Measurements from ENCODE around the gene ALDH4A1. TPM values are rescaled to one million over a fixed set of nuclear protein-coding genes. Genes with fewer than 3 reads are reported as not detected.

ALDH4A1 gene
- total and polyA plus RNA-seq, 4 experiments from 2014 or later, result 1.1 to 1.6 (median 1.5) TPM

GRCh38 chr1:18934205-18935000, 32.0 kb upstream of the ALDH4A1 start:
- Histone ChIP-seq H3K27me3 (ENCODE audit: insufficient read depth, low read length) (no peaks in the 10 kb centered on the region), H3K9me3 (ENCODE audit: control insufficient read depth in 1 of 2, low read length in 2 of 2) (no peaks in the 10 kb centered on the region), H3K36me3 (ENCODE audit: insufficient read depth, low read length) (no peaks in the 10 kb centered on the region), H3K4me1 (ENCODE audit: insufficient read depth, low read length) (peaks cover 99% of the 10 kb centered on the region), H3K4me3 (ENCODE audit: low read length in 2 of 2) (no peak overlapping the region), H3K27ac (ENCODE audit: low read depth, low read length) (peak overlapping the region; percentile 26)
- intact Hi-C loops (cut with micrococcal nuclease), result no loop called here
- H3K4me1 Mint-ChIP-seq, result peaks cover 56 to 95% (median 81%) of the 10 kb centered on the region in 4 donors
- no peaks in the 10 kb centered on the region for H3K27me3 Mint-ChIP-seq
- H3K36me3 Mint-ChIP-seq, result peaks cover 0 to 13% of the 10 kb centered on the region in 2 donors
- DNase-seq, result peak in 1 of 5 donors; percentile 42
- peak overlapping the region in 3 of 8 donors; percentile 20 to 54 (median 43) for H3K4me3 Mint-ChIP-seq
- H3K27ac Mint-ChIP-seq, result peak overlapping the region; percentile 31 to 96 (median 76)
- ChIA-PET CTCF (ENCODE audit: partially characterized antibody) (interaction anchor here (0.9 to 1.3 kb wide), 2 partner anchors 11 to 27 kb away, joined by 3 to 4 read pairs; no protein-coding TSS in a partner anchor), POLR2A (ENCODE audit: partially characterized antibody) (interaction anchor here (0.7 to 2.9 kb wide), 5 partner anchors 7 to 21 kb away, joined by 3 to 16 read pairs (median 12); partner anchors contain the start of gene IFFO2)
- no peaks in the 10 kb centered on the region for H3K9me3 Mint-ChIP-seq

- no peaks in the 10 kb centered on the region for H3K27me3 Mint-ChIP-seq
- H3K4me1 Mint-ChIP-seq, result peaks cover 62 to 100% (median 85%) of the 10 kb centered on the region in 4 donors
- Histone ChIP-seq H3K36me3 (ENCODE audit: insufficient read depth, low read length) (no peaks in the 10 kb centered on the region), H3K27ac (ENCODE audit: low read depth, low read length) (no peak overlapping the region), H3K4me1 (ENCODE audit: insufficient read depth, low read length) (peaks cover 99% of the 10 kb centered on the region), H3K27me3 (ENCODE audit: insufficient read depth, low read length) (no peaks in the 10 kb centered on the region), H3K4me3 (ENCODE audit: low read length in 2 of 2) (no peak overlapping the region), H3K9me3 (ENCODE audit: control insufficient read depth in 1 of 2, low read length in 2 of 2) (no peaks in the 10 kb centered on the region)
- POLR2A ChIA-PET (ENCODE audit: partially characterized antibody), result interaction anchor here (10.1 kb wide), 1 partner anchor 17 kb away, joined by 599 read pairs; the partner anchor contains the start of gene IFFO2
- intact Hi-C loops (cut with micrococcal nuclease), result no loop called here
- H3K4me3 Mint-ChIP-seq, result peak overlapping the region in 2 of 8 donors; percentile 5 to 70
- H3K27ac Mint-ChIP-seq, result peak overlapping the region in 6 of 7 donors; percentile 57 to 91 (median 83)
- CTCF ChIA-PET (ENCODE audit: partially characterized antibody), result interaction anchor here (1.0 kb wide), 1 partner anchor 17 kb away, joined by 4 read pairs; no protein-coding TSS in a partner anchor
- H3K36me3 Mint-ChIP-seq, result peaks cover 0 to 13% of the 10 kb centered on the region in 2 donors
- H3K9me3 Mint-ChIP-seq, result no peaks in the 10 kb centered on the region
- DNase-seq, result no peak
Observed at GRCh38 chr1:18932879-18933278, 30.5 kb upstream of the ALDH4A1 start.

GRCh38 chr1:18932387-18932786, 30.0 kb upstream of the ALDH4A1 start:
- no peaks in the 10 kb centered on the region for H3K27me3 Mint-ChIP-seq
- ChIA-PET CTCF (ENCODE audit: partially characterized antibody) (interaction anchor here (1.0 kb wide), 1 partner anchor 18 kb away, joined by 4 read pairs; no protein-coding TSS in a partner anchor), POLR2A (ENCODE audit: partially characterized antibody) (interaction anchor here (0.6 to 10.1 kb wide), 2 partner anchors 17 to 471 kb away, joined by 4 to 599 read pairs; partner anchors contain the start of gene IFFO2)
- peaks cover 0 to 13% of the 10 kb centered on the region in 2 donors for H3K36me3 Mint-ChIP-seq
- no peaks in the 10 kb centered on the region for H3K36me3 ChIP-seq (ENCODE audit: insufficient read depth, low read length)
- H3K4me3 Mint-ChIP-seq, result peak overlapping the region in 4 of 8 donors; percentile 5 to 70 (median 38)
- no peak for DNase-seq
- no peak overlapping the region for H3K4me3 ChIP-seq (ENCODE audit: low read length in 2 of 2)
- no peaks in the 10 kb centered on the region for H3K9me3 ChIP-seq (ENCODE audit: control insufficient read depth in 1 of 2, low read length in 2 of 2)
- H3K9me3 Mint-ChIP-seq, result no peaks in the 10 kb centered on the region
- H3K4me1 Mint-ChIP-seq, result peaks cover 66 to 100% (median 87%) of the 10 kb centered on the region in 4 donors
- peak overlapping the region; percentile 57 to 91 (median 80) for H3K27ac Mint-ChIP-seq
- intact Hi-C loops (cut with micrococcal nuclease), result no loop called here
- peaks cover 100% of the 10 kb centered on the region for H3K4me1 ChIP-seq (ENCODE audit: insufficient read depth, low read length)
- H3K27ac ChIP-seq (ENCODE audit: low read depth, low read length), result no peak overlapping the region
- no peaks in the 10 kb centered on the region for H3K27me3 ChIP-seq (ENCODE audit: insufficient read depth, low read length)

- H3K4me1 Mint-ChIP-seq, result peaks cover 64 to 100% (median 85%) of the 10 kb centered on the region in 4 donors
- H3K4me3 Mint-ChIP-seq, result peak overlapping the region in 6 of 8 donors; percentile 6 to 68 (median 48)
- peaks cover 0 to 12% of the 10 kb centered on the region in 2 donors for H3K36me3 Mint-ChIP-seq
- no peak for DNase-seq
- intact Hi-C loops (cut with micrococcal nuclease), result no loop called here
- Histone ChIP-seq H3K27me3 (ENCODE audit: insufficient read depth, low read length) (no peaks in the 10 kb centered on the region), H3K9me3 (ENCODE audit: control insufficient read depth in 1 of 2, low read length in 2 of 2) (no peaks in the 10 kb centered on the region), H3K4me3 (ENCODE audit: low read length in 2 of 2) (no peak overlapping the region), H3K36me3 (ENCODE audit: insufficient read depth, low read length) (no peaks in the 10 kb centered on the region), H3K4me1 (ENCODE audit: insufficient read depth, low read length) (peaks cover 100% of the 10 kb centered on the region), H3K27ac (ENCODE audit: low read depth, low read length) (peak overlapping the region; percentile 39)
- no peaks in the 10 kb centered on the region for H3K27me3 Mint-ChIP-seq
- no peaks in the 10 kb centered on the region for H3K9me3 Mint-ChIP-seq
- ChIA-PET POLR2A (ENCODE audit: partially characterized antibody) (interaction anchor here (0.6 to 10.1 kb wide), 2 partner anchors 18 to 471 kb away, joined by 4 to 599 read pairs; partner anchors contain the start of gene IFFO2), CTCF (ENCODE audit: partially characterized antibody) (interaction anchor here (1.0 kb wide), 1 partner anchor 19 kb away, joined by 4 read pairs; no protein-coding TSS in a partner anchor)
- H3K27ac Mint-ChIP-seq, result peak overlapping the region; percentile 64 to 91 (median 80)
Observed at GRCh38 chr1:18931730-18932129, 29.4 kb upstream of the ALDH4A1 start.

GRCh38 chr1:18929686-18930085, 27.3 kb upstream of the ALDH4A1 start:
- H3K4me3 Mint-ChIP-seq, result peak overlapping the region in 7 of 8 donors; percentile 19 to 57 (median 50)
- peak overlapping the region; percentile 77 to 91 (median 85) for H3K27ac Mint-ChIP-seq
- H3K27me3 Mint-ChIP-seq, result no peaks in the 10 kb centered on the region
- Histone ChIP-seq H3K4me1 (ENCODE audit: insufficient read depth, low read length) (peaks cover 99% of the 10 kb centered on the region), H3K36me3 (ENCODE audit: insufficient read depth, low read length) (no peaks in the 10 kb centered on the region), H3K27ac (ENCODE audit: low read depth, low read length) (peak overlapping the region; percentile 75), H3K4me3 (ENCODE audit: low read length in 2 of 2) (no peak overlapping the region), H3K27me3 (ENCODE audit: insufficient read depth, low read length) (no peaks in the 10 kb centered on the region), H3K9me3 (ENCODE audit: control insufficient read depth in 1 of 2, low read length in 2 of 2) (no peaks in the 10 kb centered on the region)
- intact Hi-C loops (cut with micrococcal nuclease), result no loop called here
- CTCF ChIA-PET (ENCODE audit: partially characterized antibody), result interaction anchor here (0.7 to 11.2 kb wide), 6 partner anchors 16 to 46 kb away, joined by 3 to 193 read pairs (median 4); partner anchors contain the start of genes ALDH4A1 and IFFO2
- POLR2A ChIA-PET (ENCODE audit: partially characterized antibody), result interaction anchor here (0.6 to 10.1 kb wide), 3 partner anchors 17 to 681 kb away, joined by 3 to 599 read pairs (median 5); partner anchors contain the start of gene IFFO2
- H3K9me3 Mint-ChIP-seq, result no peaks in the 10 kb centered on the region
- peaks cover 63 to 98% (median 82%) of the 10 kb centered on the region in 4 donors for H3K4me1 Mint-ChIP-seq
- no peak for DNase-seq
- H3K36me3 Mint-ChIP-seq, result peaks cover 4 to 10% of the 10 kb centered on the region in 2 donors

GRCh38 chr1:18928985-18929384, 26.6 kb upstream of the ALDH4A1 start:
- peak overlapping the region; percentile 63 to 98 (median 87) for H3K27ac Mint-ChIP-seq
- no peaks in the 10 kb centered on the region for H3K9me3 ChIP-seq (ENCODE audit: control insufficient read depth in 1 of 2, low read length in 2 of 2)
- H3K36me3 ChIP-seq (ENCODE audit: insufficient read depth, low read length), result no peaks in the 10 kb centered on the region
- no peak overlapping the region for H3K4me3 ChIP-seq (ENCODE audit: low read length in 2 of 2)
- H3K4me3 Mint-ChIP-seq, result peak overlapping the region; percentile 31 to 89 (median 78)
- H3K9me3 Mint-ChIP-seq, result no peaks in the 10 kb centered on the region
- no peaks in the 10 kb centered on the region for H3K27me3 Mint-ChIP-seq
- peaks cover 4 to 5% of the 10 kb centered on the region in 2 donors for H3K36me3 Mint-ChIP-seq
- CTCF ChIA-PET (ENCODE audit: partially characterized antibody), result interaction anchor here (1.5 to 11.2 kb wide), 3 partner anchors 18 to 26 kb away, joined by 3 to 193 read pairs (median 143); partner anchors contain the start of genes ALDH4A1 and IFFO2
- H3K4me1 ChIP-seq (ENCODE audit: insufficient read depth, low read length), result peaks cover 99% of the 10 kb centered on the region
- intact Hi-C loops (cut with micrococcal nuclease), result no loop called here
- POLR2A ChIA-PET (ENCODE audit: partially characterized antibody), result interaction anchor here (0.6 to 10.1 kb wide), 4 partner anchors 16 to 682 kb away, joined by 3 to 599 read pairs (median 21); partner anchors contain the start of gene IFFO2
- H3K4me1 Mint-ChIP-seq, result peaks cover 60 to 98% (median 84%) of the 10 kb centered on the region in 4 donors
- H3K27me3 ChIP-seq (ENCODE audit: insufficient read depth, low read length), result no peaks in the 10 kb centered on the region
- H3K27ac ChIP-seq (ENCODE audit: low read depth, low read length), result peak overlapping the region; percentile 75
- no peak for DNase-seq

Measured in CD4-positive, alpha-beta memory T cell (primary cell).